ENCODE measurements around the gene SYVN1. TPM values are rescaled to one million over a fixed set of nuclear protein-coding genes. Genes with fewer than 3 reads are reported as not detected.

SYVN1 gene
- polyA plus RNA-seq, 3 donors: 3.5 to 81.6 (median 6.4) TPM

GRCh38 chr11:65129649-65130441, 4.5 kb downstream of the SYVN1 start:
- Histone ChIP-seq H3K9me3 (replicated peaks in 1 of 2; ENCODE audit: control insufficient read depth in 1 of 2, insufficient read depth in 1 of 2, low read length in 2 of 2) (no peaks in the 10 kb centered on the region), H3K27ac (ENCODE audit: low read depth in 1 of 2, low read length in 2 of 2) (no peak overlapping the region), H3K4me1 (ENCODE audit: control insufficient read depth in 1 of 2, insufficient read depth in 2 of 2, low read length in 2 of 2) (peaks cover 21 to 22% of the 10 kb centered on the region in 2 donors), H3K4me2 (replicated peaks; ENCODE audit: extremely low read depth, low read length, poor library complexity, severe bottlenecking) (no peak overlapping the region), H2AFZ (ENCODE audit: insufficient read depth, low read depth, low read length, poor library complexity, severe bottlenecking) (no peak overlapping the region), H3K36me3 (replicated peaks in 1 of 2; ENCODE audit: control insufficient read depth in 1 of 2, insufficient read depth in 2 of 2, low read length in 2 of 2) (peaks cover 71 to 79% of the 10 kb centered on the region in 2 donors), H3K4me3 (replicated peaks in 1 of 3; ENCODE audit: low read depth in 2 of 3, low read length in 3 of 3) (no peak overlapping the region), H4K20me1 (ENCODE audit: insufficient read depth, low read length) (peaks cover 54% of the 10 kb centered on the region), H3K79me2 (ENCODE audit: insufficient read depth, low read length) (peaks cover 38% of the 10 kb centered on the region), H3K9ac (ENCODE audit: insufficient read depth, low read length, poor library complexity, severe bottlenecking) (no peak overlapping the region), H3K27me3 (ENCODE audit: control insufficient read depth in 2 of 2, insufficient read depth in 2 of 2, low read length in 2 of 2) (no peaks in the 10 kb centered on the region)
- Mint-ChIP-seq H3K27me3 (ENCODE audit: low read depth in 3 of 3) (peaks cover 0 to 2% (median 0%) of the 10 kb centered on the region in 3 donors), H3K27ac (peak overlapping the region in 3 of 7 donors; percentile 50 to 60 (median 52)), H3K4me3 (no peak overlapping the region), H3K9me3 (no peaks in the 10 kb centered on the region), H3K36me3 (peaks cover 62 to 82% of the 10 kb centered on the region in 2 donors), H3K4me1 (peaks cover 19% of the 10 kb centered on the region)
- intact Hi-C loops (cut with micrococcal nuclease): no loop called here
- no peak for TF ChIP-seq CTCF (IDR thresholded peaks at IDR 0.05)
- peak in 1 of 3 donors; percentile 4 for DNase-seq
- WGBS (ENCODE audit: insufficient coverage): 97% methylated on average over 10 of the region's 13 CpGs

- peak in 1 of 3 donors; percentile 3 for DNase-seq
- peaks cover 54% of the 10 kb centered on the region for H4K20me1 ChIP-seq (ENCODE audit: insufficient read depth, low read length)
- intact Hi-C loops (cut with micrococcal nuclease): no loop called here
- H3K4me3 ChIP-seq (replicated peaks in 1 of 3; ENCODE audit: low read depth in 2 of 3, low read length in 3 of 3): no peak overlapping the region
- peaks cover 69 to 91% of the 10 kb centered on the region in 2 donors for H3K36me3 Mint-ChIP-seq
- H3K27me3 ChIP-seq (ENCODE audit: control insufficient read depth in 2 of 2, insufficient read depth in 2 of 2, low read length in 2 of 2): no peaks in the 10 kb centered on the region
- H3K27me3 Mint-ChIP-seq (ENCODE audit: low read depth in 3 of 3): peaks cover 0 to 2% (median 0%) of the 10 kb centered on the region in 3 donors
- H3K9ac ChIP-seq (ENCODE audit: insufficient read depth, low read length, poor library complexity, severe bottlenecking): no peak overlapping the region
- peaks cover 76 to 85% of the 10 kb centered on the region in 2 donors for H3K36me3 ChIP-seq (replicated peaks in 1 of 2; ENCODE audit: control insufficient read depth in 1 of 2, insufficient read depth in 2 of 2, low read length in 2 of 2)
- H3K4me2 ChIP-seq (replicated peaks; ENCODE audit: extremely low read depth, low read length, poor library complexity, severe bottlenecking): no peak overlapping the region
- peaks cover 16% of the 10 kb centered on the region for H3K4me1 Mint-ChIP-seq
- peak overlapping the region in 3 of 7 donors; percentile 30 to 41 (median 37) for H3K27ac Mint-ChIP-seq
- peaks cover 15 to 16% of the 10 kb centered on the region in 2 donors for H3K4me1 ChIP-seq (ENCODE audit: control insufficient read depth in 1 of 2, insufficient read depth in 2 of 2, low read length in 2 of 2)
- H2AFZ ChIP-seq (ENCODE audit: insufficient read depth, low read depth, low read length, poor library complexity, severe bottlenecking): no peak overlapping the region
- H3K9me3 ChIP-seq (replicated peaks in 1 of 2; ENCODE audit: control insufficient read depth in 1 of 2, insufficient read depth in 1 of 2, low read length in 2 of 2): no peaks in the 10 kb centered on the region
- no peaks in the 10 kb centered on the region for H3K9me3 Mint-ChIP-seq
- H3K79me2 ChIP-seq (ENCODE audit: insufficient read depth, low read length): peaks cover 44% of the 10 kb centered on the region
- no peak for TF ChIP-seq CTCF (IDR thresholded peaks at IDR 0.05)
- 100% methylated on average over 5 of the region's 15 CpGs for WGBS (ENCODE audit: insufficient coverage)
- no peak overlapping the region for H3K4me3 Mint-ChIP-seq
- H3K27ac ChIP-seq (ENCODE audit: low read depth in 1 of 2, low read length in 2 of 2): no peak overlapping the region
Measured at GRCh38 chr11:65128182-65129145, 5.9 kb downstream of the SYVN1 start.
